B cell (primary cell): ENCODE results near the gene ZBTB32. TPM values are rescaled to one million over a fixed set of nuclear protein-coding genes. Genes with fewer than 3 reads are reported as not detected.

ENCODE experiments used
- ATAC-seq: fragments of 200-7000 bp; cut with Tn5 transposase; one replicate; pipeline ENCODE4 v1.10.0; 2021; ENCODE audit warnings: low read depth, mild to moderate bottlenecking, moderate number of reproducible peaks, moderate library complexity
- CTCF ChIA-PET: fragments of 350-600 bp; sonication (Branson Sonifier 250); formaldehyde crosslinking; loops from one replicate; lab custom pipeline; 2021; ENCODE audit warnings: antibody characterized with exemption, inconsistent platforms; lab: Charles Lee
- POLR2A ChIA-PET: fragments of 350-600 bp; sonication (Branson Sonifier 250); formaldehyde crosslinking; loops from one replicate; lab custom pipeline; 2021; ENCODE audit warnings: antibody characterized with exemption; lab: Charles Lee
- DNase-seq: peaks from one replicate; pipeline ENCODE4 v3.0.0; 2013
- H2AFZ ChIP-seq: 2 replicates; pipeline ENCODE4 v1.6.1; 2012; ENCODE audit warnings: mild to moderate bottlenecking, low read depth, low read length; ENCODE audit not compliant: insufficient read depth, poor library complexity, severe bottlenecking
- H3K27ac ChIP-seq, 2 donors: 1 replicate in 1 of 2; 2 replicates in 1 of 2; pipeline ENCODE4 v1.5.1; 2012 to 2013; ENCODE audit warnings: low read length in 2 of 2, mild to moderate bottlenecking in 2 of 2, moderate library complexity in 1 of 2
- H3K27me3 ChIP-seq, 4 experiments: fragments of 200-600 bp in 1 of 4; sonication (generic) in 1 of 4; replicated peaks in 1 of 4; 1 replicate in 2 of 4; 2 replicates in 2 of 4; pipeline versions ENCODE4 v1.6.1 to v1.7.0; 2013 to 2016; ENCODE audit warnings: low read length in 3 of 4, mild to moderate bottlenecking in 2 of 4, mixed read lengths in 1 of 4, moderate library complexity in 1 of 4; ENCODE audit not compliant: insufficient read depth in 4 of 4, control insufficient read depth in 3 of 4; ENCODE audit errors: control extremely low read depth in 1 of 4
- H3K36me3 ChIP-seq, 2 experiments: replicated peaks in 1 of 2; 1 replicate in 1 of 2; 2 replicates in 1 of 2; pipeline versions ENCODE4 v1.6.1 to v1.7.1; 2013; ENCODE audit warnings: low read length in 1 of 2; ENCODE audit not compliant: insufficient read depth in 2 of 2, control insufficient read depth in 1 of 2; ENCODE audit errors: control extremely low read depth in 1 of 2, extremely low read depth in 1 of 2
- H3K4me1 ChIP-seq, 2 donors: fragments of 200-600 bp in 1 of 2; sonication (generic) in 1 of 2; 1 replicate in 1 of 2; 2 replicates in 1 of 2; pipeline versions ENCODE4 v1.5.1 to v1.6.1; 2013 to 2017; ENCODE audit warnings: low read length in 2 of 2; ENCODE audit not compliant: control insufficient read depth in 2 of 2, insufficient read depth in 2 of 2
- H3K4me2 ChIP-seq: replicated peaks from 2 replicates; pipeline ENCODE3; 2012; ENCODE audit warnings: mild to moderate bottlenecking, low read depth, low read length; ENCODE audit not compliant: poor library complexity, severe bottlenecking
- H3K4me3 ChIP-seq, 5 experiments: fragments of 200-600 bp in 1 of 5; sonication (generic) in 1 of 5; 1 replicate in 3 of 5; 2 replicates in 2 of 5; pipeline versions ENCODE4 v1.5.1 to v1.7.0; 2011 to 2016; ENCODE audit warnings: low read length in 4 of 5, mild to moderate bottlenecking in 4 of 5, low read depth in 2 of 5, control low read depth in 1 of 5, moderate library complexity in 1 of 5; ENCODE audit not compliant: insufficient read depth in 1 of 5; ENCODE audit errors: control extremely low read depth in 1 of 5, extremely low read depth in 1 of 5
- H3K79me2 ChIP-seq: fragments of 200-600 bp; sonication (generic); one replicate; pipeline ENCODE4 v1.6.0; 2016; ENCODE audit warnings: low read length; ENCODE audit not compliant: control insufficient read depth, insufficient read depth
- H3K9ac ChIP-seq: fragments of 200-600 bp; sonication (generic); 2 replicates; pipeline ENCODE4 v1.6.1; 2017; ENCODE audit warnings: mild to moderate bottlenecking, low read length, moderate library complexity
- H3K9me3 ChIP-seq, 3 donors: one replicate each; pipeline versions ENCODE4 v1.6.1 to v1.7.1; 2013; ENCODE audit warnings: low read length in 2 of 3; ENCODE audit not compliant: control insufficient read depth in 2 of 3, insufficient read depth in 1 of 3; ENCODE audit errors: control extremely low read depth in 1 of 3
- H4K20me1 ChIP-seq: 2 replicates; pipeline ENCODE4 v1.6.0; 2012; ENCODE audit warnings: mild to moderate bottlenecking, low read length; ENCODE audit not compliant: insufficient read depth, control insufficient read depth, poor library complexity, severe bottlenecking
- H3K27ac Mint-ChIP-seq: one replicate; pipeline ENCODE4 v1.8.0; 2021; ENCODE audit warnings: mixed read lengths
- H3K27me3 Mint-ChIP-seq: one replicate; pipeline ENCODE4 v1.8.0; 2021; ENCODE audit warnings: mixed read lengths
- H3K4me1 Mint-ChIP-seq: one replicate; pipeline ENCODE4 v1.8.0; 2021; ENCODE audit warnings: mixed read lengths
- H3K4me3 Mint-ChIP-seq: one replicate; pipeline ENCODE4 v1.8.0; 2021; ENCODE audit warnings: mixed read lengths
- H3K9me3 Mint-ChIP-seq: one replicate; pipeline ENCODE4 v1.8.0; 2022; ENCODE audit warnings: mixed read lengths; ENCODE audit not compliant: insufficient read depth
- EZH2 ChIP-seq: IDR thresholded peaks from 2 replicates; pipeline ENCODE4 v1.6.1; 2012; ENCODE audit warnings: borderline replicate concordance, low read depth, mild to moderate bottlenecking, moderate library complexity, low read length; ENCODE audit not compliant: insufficient read depth, poor library complexity, severe bottlenecking
- WGBS: methylation state at CpG from one replicate; pipeline ENCODE4 v1.1.5; 2013; ENCODE audit warnings: missing lambda C conversion rate; ENCODE audit not compliant: insufficient coverage; 5-methylcytosine and 5-hydroxymethylcytosine counted together
- intact Hi-C: fragments of 100-400 bp; cut with micrococcal nuclease; formaldehyde crosslinking; loops from one replicate; pipeline ENCODE4 v1.10.0; 2022
- polyA plus RNA-seq: library from polyadenylated mRNA; depleted of rRNA; stranded (reverse); fragments of >200 nt; gene quantifications from 2 replicates; pipeline ENCODE4 v1.2.3, GENCODE V29; 2012
- total RNA-seq, 2 donors: library from RNA; stranded (reverse); fragments of 120-200 nt in 1 of 2; gene quantifications; 1 replicate in 1 of 2; 2 replicates in 1 of 2; pipeline versions ENCODE4 v1.2.3 to v1.2.4, GENCODE V29; 2013 to 2022
- TF ChIP-seq, protein P1 (sequence below): fragments of 200-600 bp; IDR thresholded peaks from one replicate; pipeline ENCODE4 v1.8.0; 2022; ENCODE audit warnings: antibody characterized with exemption, mild to moderate bottlenecking

The ZBTB32 gene
- total and polyA plus RNA-seq, 2 donors (not counting 1 experiment from before 2014, with no cell fraction given) = 18.9 to 28.1 TPM

DNA sequence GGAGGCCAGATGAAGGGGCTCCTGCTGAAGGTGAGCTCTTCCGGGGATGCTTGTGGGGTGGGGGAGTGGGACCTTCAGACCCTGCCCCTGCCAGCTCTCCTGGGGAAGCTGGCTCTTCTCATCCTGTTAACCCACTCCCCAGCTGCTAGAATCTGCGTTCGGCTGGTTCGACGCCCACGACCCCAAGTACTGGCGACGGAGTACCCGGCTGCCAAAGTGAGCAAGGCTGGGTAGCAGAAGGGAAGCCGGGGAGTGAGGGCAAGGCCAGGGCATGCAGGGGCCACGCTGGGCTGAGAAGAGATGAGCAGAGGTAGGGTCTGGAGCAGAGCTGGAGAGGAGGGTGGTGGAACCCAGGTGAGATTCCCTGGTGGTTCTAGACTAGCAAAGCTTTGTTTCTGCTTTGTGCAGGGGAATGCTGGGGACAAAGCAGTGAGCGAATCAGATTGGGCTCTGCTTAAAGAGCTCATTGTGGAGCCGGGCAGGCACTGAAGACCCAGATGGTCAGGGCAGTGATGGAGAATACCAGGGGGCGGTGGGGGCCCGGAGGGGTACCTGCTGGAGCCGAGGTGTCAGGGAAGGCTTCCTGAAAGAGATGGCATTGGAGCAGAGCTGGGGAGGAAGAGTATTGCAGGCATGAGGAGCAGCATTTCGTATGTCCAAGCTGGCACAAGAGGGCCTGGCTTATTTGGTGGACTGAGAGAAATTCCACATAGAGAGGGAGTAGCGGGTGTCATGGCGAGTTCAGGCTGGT lies 23.8 kb downstream of the ZBTB32 start:
- DNase-seq (no peak), ATAC-seq (no peak)
- peaks cover 54% of the 10 kb centered on the region for H4K20me1 ChIP-seq
- Mint-ChIP-seq H3K27ac (no peak overlapping the region), H3K27me3 (no peaks in the 10 kb centered on the region), H3K9me3 (no peaks in the 10 kb centered on the region), H3K4me1 (no peaks in the 10 kb centered on the region), H3K4me3 (no peak overlapping the region)
- no peaks in the 10 kb centered on the region for H3K27me3 ChIP-seq
- H2AFZ ChIP-seq = no peak overlapping the region
- intact Hi-C loops = no loop called here
- H3K36me3 ChIP-seq = peaks cover 7 to 95% of the 10 kb centered on the region in 2 experiments
- ChIA-PET CTCF (no interaction called here), POLR2A (interaction anchor here (0.6 kb wide), 1 partner anchor 414 kb away, joined by 3 read pairs; no protein-coding TSS in a partner anchor)
- TF ChIP-seq, protein P1, sequence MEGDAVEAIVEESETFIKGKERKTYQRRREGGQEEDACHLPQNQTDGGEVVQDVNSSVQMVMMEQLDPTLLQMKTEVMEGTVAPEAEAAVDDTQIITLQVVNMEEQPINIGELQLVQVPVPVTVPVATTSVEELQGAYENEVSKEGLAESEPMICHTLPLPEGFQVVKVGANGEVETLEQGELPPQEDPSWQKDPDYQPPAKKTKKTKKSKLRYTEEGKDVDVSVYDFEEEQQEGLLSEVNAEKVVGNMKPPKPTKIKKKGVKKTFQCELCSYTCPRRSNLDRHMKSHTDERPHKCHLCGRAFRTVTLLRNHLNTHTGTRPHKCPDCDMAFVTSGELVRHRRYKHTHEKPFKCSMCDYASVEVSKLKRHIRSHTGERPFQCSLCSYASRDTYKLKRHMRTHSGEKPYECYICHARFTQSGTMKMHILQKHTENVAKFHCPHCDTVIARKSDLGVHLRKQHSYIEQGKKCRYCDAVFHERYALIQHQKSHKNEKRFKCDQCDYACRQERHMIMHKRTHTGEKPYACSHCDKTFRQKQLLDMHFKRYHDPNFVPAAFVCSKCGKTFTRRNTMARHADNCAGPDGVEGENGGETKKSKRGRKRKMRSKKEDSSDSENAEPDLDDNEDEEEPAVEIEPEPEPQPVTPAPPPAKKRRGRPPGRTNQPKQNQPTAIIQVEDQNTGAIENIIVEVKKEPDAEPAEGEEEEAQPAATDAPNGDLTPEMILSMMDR = no peak
- TF ChIP-seq EZH2 = no peak
- no peaks in the 10 kb centered on the region for H3K4me1 ChIP-seq
- H3K9me3 ChIP-seq = no peaks in the 10 kb centered on the region
- no peak overlapping the region for H3K4me3 ChIP-seq
- H3K9ac ChIP-seq = no peak overlapping the region
- H3K79me2 ChIP-seq = peaks cover 64% of the 10 kb centered on the region
- H3K4me2 ChIP-seq = no peak overlapping the region
- 97% methylated on average over 18 of the region's 19 CpGs for WGBS
- H3K27ac ChIP-seq = no peak overlapping the region

DNA sequence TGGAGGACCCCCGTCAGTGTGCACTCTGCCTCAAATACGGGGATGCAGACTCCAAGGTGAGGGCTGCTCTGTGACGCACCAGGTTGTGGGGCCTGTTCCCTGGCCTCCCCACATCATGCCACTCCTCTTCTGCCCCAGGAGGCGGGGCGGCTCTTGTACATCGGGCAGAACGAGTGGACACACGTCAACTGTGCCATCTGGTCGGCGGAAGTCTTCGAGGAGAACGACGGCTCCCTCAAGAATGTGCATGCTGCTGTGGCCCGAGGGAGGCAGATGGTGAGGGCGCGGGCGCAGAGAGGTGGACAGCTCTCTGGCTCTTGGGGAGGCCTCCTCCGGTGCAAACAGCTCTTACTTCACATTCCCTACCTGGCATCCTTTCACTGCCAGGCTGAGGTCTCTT lies 24.7 kb downstream of the ZBTB32 start:
- Histone ChIP-seq H3K36me3 (peaks cover 7 to 91% of the 10 kb centered on the region in 2 experiments), H3K27me3 (no peaks in the 10 kb centered on the region), H2AFZ (no peak overlapping the region), H3K9ac (no peak overlapping the region), H3K79me2 (peaks cover 55% of the 10 kb centered on the region), H4K20me1 (peaks cover 45% of the 10 kb centered on the region), H3K4me1 (no peaks in the 10 kb centered on the region), H3K4me2 (no peak overlapping the region), H3K9me3 (no peaks in the 10 kb centered on the region), H3K27ac (no peak overlapping the region), H3K4me3 (no peak overlapping the region)
- Mint-ChIP-seq H3K27ac (no peak overlapping the region), H3K9me3 (no peaks in the 10 kb centered on the region), H3K27me3 (no peaks in the 10 kb centered on the region), H3K4me3 (no peak overlapping the region), H3K4me1 (peaks cover under 1% of the 10 kb centered on the region)
- CTCF ChIA-PET = no interaction called here
- POLR2A ChIA-PET = no interaction called here
- no peak for DNase-seq
- no peak for TF ChIP-seq EZH2
- TF ChIP-seq, protein P1 = no peak
- intact Hi-C loops = no loop called here
- WGBS = over 99% methylated on average over 16 of the region's 18 CpGs
- ATAC-seq = no peak
